Measurements from ENCODE around the gene SYS1.
"Not testable (repeated sequence)": the region's sequence is repeated elsewhere in the genome, so short reads cannot be mapped to it uniquely, and the experiment has no call there.

The SYS1 gene

DNA sequence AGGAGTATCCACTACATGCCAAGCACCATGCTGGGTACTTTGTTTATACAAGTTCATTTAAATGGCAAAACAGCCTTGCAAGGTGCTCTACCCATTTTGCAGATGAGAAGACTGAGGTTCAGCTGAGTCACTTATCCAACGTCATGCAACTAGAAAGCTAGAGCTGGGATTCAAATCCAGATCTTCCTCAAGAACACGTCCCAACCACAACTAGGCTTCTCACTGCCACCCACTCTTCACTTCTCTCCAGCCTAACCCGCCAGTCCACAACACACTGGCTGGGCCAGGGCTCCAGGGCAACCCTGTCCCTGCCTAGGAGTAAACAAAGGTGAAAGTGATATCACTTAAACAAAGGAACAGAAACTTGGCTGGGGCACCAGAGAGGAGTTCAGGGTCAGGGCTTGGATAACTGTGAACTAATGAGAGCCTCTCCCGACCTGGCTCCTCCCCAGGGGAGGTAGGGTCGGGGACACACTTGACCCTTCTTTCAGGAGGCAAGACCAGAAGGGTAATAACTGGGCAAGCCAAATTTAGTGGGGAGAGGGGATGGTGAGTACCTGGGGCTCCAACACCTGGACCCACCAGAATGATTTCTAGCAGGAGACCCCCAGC lies 22.6 kb upstream of the SYS1 start:
- DNase-seq = peak; percentile 77

DNA sequence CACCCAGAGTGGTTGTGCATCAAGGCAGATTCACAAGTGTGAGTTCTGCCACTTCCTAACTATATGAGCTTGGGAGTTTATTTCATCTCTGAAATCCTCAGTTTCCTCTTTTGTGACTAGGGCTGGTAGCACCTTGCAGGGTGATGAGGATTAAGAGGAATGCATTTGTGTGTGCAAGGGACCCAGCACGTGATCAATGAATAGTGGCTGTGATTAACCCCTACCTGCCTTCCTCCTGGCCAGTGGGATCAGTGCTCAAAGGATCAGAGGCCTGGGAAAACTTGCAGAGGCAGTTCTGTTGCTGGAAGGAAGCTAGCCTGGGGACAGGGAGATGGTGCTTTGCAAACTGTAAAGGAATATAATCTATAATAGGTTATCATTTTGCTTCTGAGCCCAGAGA lies 22.0 kb upstream of the SYS1 start:
- DNase-seq = no peak

DNA sequence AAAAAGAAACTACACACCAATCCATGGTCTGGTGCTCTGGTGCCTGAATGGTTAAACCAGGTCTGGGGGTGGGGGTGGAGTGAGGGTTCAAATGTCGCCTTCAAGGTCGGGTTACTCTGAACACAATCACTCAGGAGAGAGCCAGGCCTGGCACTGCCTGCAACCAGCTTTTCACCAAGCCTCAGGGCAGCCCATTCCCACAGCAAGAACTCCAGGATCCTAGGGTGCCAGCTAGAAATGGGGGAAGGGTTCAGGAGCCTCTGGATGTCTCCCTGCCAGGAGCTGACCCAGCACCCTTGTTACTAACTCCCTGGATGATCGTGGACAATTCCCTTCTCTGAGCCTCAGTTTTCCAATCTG lies 21.4 kb upstream of the SYS1 start:
- DNase-seq = peak; percentile 49

DNA sequence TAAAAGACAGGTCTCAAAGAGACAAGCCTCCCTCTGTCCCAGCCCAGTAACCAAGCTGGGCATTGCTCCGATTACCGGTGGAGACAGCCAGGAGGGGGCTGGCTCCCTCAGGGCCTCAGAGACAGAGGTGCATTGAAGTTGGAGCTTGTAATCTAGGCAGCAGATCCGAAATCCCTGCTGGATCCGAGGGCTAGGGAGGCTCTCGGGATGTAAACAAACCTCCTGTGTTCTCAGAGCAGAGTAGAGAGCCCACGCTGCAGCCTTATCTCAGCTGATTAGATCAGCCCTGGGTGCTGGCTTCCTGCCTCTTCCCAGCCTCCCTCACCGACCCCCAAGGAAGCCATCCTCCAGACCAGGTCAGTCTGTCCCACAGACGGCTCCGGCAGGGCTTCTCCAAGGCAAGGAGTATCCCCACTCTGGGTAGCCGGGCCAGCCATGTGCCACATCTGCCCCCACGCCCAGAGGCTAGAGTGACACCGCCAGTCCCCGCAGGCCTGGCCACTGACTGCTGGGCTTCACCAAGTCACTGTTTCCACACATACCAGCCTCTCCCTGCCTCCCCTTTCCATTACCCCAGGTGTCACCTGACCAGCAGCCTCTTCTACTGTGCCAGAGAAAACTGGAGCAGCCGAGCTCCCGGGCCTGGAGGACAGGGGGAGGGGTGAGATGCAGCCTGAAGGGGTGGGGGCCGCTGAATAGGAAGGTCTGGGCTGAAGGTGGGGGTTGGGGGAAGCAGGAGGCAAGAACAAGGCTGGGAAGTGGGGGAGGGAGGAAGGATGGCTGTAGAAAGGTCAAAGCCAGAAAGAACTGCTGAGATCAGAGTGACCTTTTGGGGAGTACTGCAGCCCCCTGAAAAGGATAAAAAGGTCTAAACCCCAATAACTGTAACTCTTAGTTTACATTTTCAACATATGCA lies 20.8 kb upstream of the SYS1 start:
- peak; percentile 83 for DNase-seq

DNA sequence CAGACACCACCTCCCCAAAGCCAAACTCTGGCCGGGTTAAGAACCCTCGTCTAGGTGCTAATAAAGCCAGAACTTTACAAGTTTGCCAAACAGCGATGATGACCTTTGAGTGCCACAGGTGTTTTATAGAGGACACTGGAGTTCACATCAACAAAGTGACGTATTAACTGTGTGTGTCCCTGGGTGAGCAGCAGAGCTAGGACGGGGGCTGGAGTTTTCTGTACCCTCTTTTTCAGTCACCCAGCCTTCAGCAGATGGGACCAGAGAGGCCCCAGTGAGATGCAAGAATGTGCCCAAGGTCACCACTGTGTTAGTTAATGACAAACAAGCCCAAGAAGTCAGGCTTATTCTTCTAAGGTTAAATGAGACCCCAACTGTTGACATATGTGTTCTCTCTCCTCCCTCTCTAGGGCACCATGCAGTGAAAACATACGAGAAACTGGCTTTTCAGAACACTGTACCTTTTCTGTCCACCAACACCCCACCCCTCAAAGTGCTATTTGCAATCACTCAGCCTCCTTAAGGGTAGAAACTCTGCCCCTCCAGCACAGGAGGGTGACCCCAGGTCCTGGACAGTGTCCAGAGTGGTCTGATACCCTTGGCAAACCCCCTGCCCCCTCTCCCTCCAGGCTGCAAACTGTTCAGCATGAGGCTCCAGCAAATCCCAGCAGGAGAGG lies 20.0 kb upstream of the SYS1 start:
- DNase-seq = no peak

DNA sequence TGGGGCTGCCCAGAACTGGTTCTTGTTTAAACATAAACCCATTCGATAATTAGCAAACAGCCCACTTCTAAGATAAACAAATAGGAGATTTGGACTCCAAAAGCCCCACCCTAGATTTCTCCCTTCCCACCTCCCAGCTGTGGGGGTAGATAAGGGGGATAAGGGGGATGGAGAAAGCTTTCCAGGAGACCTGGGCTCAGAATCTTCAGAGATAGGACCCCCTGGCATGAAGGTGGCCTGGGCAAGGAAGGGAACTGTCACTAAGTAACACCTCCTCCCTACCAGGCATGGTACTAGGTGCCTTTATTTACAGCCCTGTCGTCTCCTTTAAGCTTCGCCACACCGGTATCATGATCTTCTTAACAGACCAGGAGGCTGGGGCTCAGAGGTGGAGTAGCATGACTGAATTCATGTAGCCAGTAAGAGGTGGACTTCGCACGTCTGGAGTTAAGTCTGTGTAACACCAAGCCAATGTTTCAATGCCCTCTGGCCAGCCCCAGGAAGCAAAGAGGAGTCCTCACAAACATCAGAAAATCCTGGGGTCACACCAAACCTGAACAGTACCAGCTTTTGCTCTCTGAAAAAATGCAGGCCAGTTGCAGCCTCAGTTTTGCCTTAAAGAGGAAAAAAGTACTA lies 19.3 kb upstream of the SYS1 start:
- peak; percentile 86 for DNase-seq

DNA sequence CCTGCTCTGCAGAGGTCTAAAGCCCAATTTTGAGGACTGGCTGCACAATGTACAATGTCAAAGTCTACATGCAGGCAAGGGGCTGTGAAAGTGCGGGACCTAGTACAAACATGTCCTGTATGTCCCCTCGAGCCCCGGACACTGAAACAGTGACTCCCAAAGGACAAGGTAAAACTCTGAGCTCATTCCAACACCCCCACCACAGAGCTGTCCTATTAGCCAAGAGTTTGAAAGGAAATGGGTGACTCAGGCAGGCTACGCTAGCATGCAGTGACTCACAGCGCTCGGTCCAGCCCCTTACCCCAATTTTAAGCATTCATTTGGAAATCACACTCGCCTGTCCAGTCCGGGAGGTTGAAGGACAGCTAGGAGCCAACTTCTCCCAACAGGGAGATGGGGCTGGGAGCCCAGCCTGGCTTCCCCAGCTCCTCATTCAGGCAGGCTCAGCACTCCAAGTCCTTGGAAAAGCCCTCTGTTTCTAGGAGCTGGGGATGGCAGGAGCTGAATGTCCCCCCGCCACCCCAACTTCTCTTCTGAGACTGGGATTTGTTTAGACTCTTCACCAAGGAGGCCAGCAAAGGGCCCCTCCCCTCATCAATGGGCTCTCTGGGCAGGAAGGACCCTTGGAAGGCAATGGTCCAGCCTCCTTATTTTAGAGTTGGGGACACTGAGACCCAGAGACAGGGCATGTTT lies 18.6 kb upstream of the SYS1 start:
- peak; percentile 31 for DNase-seq

DNA sequence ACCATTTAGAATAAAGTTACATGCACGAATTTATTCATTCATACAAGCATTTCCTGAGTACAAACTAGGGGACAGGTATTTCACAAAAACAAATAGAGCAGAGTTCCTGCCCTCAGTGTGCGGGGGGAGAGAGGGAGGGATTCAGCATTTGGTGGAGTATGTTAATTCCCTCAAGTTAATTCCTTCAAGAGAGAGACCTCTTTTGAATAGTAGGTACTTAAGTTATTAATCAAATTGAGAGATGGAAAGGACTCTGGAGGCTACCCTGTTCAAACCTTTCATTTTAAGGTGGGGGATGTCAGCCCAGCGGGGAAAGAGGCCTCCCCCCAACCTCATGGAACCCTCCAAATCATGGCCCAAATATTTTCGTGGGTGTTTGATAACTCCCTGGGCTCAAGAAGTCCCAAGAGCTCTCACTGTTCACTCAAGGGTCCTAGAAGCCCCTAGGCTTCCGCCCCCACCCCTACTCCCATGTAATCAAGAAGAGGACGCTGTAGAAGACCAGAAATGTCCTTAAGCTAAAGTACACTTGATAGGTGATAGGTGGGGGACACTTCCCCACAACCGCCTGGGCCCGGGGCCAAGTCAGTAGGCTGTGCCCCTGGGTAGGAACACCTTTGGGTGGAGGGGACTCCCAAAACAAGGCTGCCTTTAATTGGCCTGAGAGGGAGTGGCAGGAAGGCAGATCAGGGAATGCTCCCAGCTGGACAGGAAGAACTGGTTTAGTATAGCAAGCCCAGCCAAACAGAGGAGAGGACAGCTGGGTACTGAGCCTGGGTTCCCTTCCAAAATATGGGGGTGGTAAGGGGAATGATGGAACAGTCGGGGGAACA lies 17.6 kb upstream of the SYS1 start:
- DNase-seq = peak; percentile 29

DNA sequence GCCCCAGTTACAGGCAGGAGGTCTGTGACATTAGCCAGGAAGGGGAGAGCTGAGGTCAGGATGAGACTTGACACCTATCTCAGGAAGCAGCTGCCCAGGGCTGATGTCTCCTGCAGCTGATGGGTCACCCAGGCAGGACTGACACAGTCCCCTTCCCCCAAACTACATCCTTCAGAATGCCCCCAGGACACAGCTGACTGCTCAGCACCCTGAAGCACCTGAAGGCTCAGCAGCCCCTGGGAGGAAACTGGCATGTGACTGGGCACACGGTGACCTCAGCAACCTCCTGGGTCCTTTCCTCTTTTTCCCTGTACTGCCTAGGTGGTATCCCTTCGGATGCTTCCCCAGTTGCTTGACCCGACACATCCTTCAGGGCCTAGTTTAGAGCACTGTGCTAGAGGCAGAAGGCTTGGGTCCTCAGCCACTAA lies 16.7 kb upstream of the SYS1 start:
- no peak for DNase-seq

DNA sequence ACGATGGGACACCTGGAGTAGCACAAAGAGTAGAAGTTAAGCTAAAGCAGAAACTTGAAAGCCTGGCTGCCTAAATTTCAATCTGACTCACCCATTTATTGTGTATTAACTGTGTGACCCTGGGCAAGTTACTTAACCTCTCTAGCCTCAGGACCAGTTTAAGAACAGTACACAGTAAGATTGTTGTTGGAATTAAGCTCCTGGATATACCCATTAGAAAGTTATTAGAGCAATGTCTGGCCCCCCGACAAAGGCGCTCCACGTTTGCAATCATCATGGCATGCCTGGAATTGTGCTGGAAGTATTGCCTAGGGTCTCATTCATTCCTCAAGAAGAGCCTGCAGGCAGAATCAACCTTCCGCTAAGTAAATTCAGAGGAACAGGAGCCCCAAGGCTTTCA lies 16.1 kb upstream of the SYS1 start:
- DNase-seq = no peak

DNA sequence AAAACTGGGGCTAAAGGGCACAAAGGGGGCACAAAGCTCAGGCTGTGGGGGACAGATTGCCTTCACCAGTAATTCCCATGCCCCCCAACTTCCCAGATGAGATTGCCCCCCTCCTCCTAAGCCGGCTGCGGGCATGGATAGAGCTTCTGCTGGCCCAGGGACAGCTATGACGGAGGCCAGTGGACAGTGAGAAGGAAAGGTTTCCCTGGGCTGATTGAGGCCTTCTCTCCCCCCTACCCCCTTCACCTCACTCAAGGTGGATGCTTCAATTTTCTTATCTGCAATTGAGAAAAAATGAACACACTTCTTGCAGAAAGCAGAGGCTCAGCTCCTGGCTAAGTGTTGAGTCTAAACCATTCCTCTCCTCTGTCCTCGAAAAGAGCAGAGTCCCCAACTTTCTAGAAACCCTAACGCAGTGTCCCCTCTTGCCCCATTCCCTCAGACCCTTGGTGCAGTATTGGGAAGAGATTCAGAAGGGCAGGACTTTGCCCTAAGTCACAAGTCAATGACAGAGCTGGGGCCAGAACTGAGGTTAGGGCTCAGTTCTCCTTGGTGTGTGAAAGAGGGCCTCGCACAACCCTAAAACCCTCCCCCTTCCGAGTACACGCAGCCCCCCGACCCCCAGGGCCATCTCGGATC lies 15.5 kb upstream of the SYS1 start:
- DNase-seq = no peak

DNA sequence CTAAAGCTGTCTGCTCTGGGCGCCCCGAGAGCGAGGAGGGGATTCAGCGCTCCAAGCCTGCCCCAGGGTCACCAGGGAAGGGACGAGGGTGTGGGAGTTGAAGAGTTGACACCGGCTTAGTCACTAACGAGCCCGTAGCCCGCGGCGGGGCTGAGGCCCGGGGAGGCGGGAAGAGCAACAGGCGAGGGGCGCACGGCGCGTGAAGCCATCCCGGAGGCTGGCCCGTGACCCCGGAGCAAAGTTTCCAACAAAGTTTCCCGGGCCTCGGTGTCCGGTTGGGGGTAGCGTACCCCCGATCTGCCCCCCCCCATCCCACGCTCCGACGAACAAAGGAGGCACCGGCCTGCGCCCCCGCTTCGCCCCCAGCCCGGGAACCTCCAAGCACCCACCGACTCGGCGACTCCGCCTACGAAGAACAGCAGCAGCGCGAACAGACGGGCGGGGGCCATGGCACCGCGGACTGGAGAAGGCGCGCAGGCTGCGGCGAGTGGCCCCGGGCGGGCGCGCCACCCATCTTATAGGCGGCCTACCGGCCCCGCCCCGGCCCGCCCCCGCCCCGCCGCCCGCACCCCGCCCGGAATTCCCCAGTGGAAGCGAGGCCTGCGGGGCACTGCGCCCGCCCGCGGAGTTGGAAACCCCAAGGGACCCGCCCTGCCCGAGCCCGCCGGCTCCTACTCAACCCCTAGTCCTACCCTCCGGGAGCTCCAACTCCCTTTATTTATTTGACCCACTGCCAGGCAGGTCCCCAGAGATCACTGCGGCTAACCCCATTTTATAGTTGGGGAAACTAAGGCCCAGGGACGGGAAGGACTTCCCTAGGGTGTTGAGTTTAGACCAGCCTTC lies 14.8 kb upstream of the SYS1 start, which contains the start of gene SDC4:
Gene SDC4 (minus strand): TSS at position 489 of the 843 bp plus-strand sequence. CDS start 40 bp downstream, at position 449.
- no peak for DNase-seq

DNA sequence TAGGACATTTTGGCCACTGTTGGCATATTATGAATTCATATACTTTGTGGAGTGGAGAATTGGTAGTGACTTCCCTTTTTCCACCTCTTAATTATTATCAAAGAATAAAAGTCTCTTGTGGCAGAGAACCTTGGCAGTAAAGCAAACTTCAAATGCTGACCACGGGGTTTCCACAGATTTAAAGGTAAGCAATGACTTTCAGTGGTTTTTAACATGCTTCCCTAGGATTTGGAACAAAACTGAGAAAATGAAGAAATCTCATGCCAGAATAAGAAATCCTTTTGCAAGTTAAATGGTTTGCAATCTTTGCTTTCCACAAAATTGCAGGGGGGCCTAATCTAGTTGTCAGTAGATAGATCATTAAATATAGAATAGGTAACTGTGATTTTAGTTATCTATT lies 12.7 kb upstream of the SYS1 start:
- no peak for DNase-seq

DNA sequence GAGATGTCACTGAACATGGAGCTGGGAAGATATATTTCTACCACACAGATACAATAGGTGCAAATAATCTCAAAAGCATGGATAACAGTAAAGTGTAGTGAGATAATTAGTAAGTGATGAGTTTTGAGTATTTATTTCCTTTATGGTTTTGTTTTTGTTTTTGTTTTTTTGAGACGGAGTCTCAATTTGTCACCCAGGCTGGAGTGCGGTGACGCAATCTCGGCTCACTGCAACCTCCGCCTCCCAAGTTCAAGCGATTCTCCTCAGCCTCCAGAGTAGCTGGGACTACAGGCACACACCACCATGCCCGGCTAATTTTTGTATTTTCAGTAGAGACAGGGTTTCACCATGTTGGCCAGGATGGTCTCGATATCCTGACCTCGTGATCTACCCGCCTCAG lies 12.2 kb upstream of the SYS1 start:
- not testable (repeated sequence) for DNase-seq

DNA sequence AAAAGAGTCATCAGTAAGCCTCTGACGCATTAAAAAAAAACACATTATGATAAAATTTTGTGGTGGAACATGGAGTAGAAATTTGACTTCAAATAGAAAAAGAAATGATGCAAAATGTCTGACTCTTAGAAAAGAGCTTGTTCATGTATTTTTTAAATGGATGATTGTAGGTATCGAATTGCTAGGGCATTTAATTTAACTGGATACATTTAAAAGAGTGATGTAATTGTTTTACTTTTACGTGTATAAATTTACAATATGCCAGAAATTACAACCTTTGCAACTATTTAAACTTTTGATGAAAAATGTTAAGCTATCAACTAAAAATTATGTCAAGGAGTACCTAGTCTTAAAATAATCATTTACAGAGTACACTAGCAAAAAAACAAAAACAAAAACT lies 10.2 kb upstream of the SYS1 start:
- no peak for DNase-seq

DNA sequence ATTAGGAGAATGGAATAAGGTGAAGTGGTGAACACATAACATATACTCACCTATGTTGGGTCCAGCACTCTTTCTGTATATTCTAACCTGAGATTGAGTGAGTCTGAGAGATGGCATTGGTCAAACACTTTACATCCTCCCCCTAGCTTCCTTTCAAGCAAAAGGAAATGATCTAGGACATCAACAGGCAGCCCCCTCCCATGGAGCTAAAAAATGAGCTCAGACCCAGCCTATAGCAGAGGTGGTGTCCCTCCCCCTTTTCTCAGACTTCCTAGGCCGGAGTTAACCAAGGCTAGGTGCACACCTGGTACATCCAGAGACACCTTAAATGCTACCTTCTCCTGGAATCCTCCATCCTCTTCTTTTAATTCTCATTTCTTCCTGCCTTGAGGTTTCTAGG lies 9.2 kb upstream of the SYS1 start:
- DNase-seq = no peak

DNA sequence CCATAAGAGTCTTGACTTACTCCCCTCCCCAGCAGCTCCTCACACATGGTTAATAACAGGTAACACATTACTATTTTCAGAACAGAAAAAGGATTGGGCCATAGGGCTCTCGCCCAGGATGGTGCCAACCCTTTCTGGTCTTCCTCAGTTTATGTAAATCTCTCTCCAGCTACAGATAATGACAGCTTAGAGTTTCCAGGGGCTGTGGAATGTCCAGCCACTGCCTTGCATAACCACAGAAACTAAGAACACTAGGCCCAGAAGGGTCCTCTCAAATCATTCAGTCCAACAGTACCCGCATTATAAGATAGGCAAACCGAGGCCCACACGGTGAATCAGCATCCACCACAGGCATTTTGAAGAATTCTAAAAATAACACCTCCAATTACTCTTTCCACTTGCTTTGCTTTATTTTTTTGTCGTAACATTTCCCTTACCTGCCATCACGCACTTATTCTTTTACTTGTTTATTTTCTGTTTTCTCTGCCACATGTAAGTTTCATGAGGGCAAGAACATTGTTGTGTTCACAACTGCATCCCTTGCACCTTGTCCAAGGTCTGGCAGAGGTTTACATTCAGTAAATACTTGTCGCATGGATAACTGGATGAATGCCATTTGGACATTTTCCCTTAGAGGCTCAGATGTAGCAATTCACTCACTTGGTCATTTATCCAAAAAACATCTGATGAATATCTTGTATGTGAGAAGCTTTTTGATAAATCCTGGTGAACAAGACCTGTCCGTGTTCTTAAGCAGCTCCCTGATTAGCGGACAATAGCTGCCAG lies 8.3 kb upstream of the SYS1 start:
- no peak for DNase-seq

DNA sequence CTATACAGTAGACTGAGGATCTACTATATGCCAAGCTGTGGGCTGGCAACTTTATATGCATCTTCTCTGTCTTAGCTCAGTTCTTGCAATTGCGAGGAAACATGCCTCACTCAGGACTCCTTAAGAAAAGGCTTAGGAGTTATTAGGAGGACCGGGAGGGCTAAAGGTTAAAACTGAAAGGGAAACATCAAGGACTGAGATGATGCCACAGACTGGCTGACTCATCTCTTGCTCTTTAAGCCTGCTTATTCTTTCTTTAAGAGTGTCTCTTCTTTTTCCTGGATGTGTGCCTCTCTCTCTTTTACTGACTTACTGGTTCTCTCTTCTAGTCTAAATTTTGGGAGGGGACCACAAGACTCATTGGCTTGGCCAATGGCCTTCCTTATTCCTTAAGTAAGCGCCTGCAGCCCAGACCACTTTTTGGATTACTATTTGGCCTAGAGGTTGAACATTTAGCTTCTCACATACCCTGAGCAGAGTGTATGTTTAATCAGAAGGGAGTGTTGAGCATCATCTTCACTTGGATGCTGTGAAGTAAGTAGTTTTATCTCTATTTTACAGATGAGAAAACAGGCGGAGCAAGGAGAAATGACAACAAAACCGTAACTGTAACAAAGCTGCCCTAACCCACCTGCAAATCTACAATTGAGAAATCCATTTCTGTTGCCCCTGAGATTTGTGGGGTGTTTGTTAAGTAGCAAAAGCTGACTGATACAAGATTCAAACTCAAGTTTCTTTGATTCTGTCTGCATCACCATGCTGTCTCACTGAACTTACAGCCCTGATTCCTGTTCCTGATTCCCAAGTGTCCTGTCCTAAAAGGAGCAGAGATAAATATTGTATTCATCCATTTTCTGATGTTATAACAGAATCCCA lies 7.5 kb upstream of the SYS1 start:
- DNase-seq = no peak
